H9 (cell line): Measurements from ENCODE around the gene MAN1B1. TPM values are rescaled to one million over a fixed set of nuclear protein-coding genes. Genes with fewer than 3 reads are reported as not detected.

ENCODE experiments used
- DNase-seq: peaks from one replicate; pipeline ENCODE4 v3.0.0-alpha.2; 2017
- H2AFZ ChIP-seq: one replicate; pipeline ENCODE4 v1.6.1; 2013; ENCODE audit warnings: mild to moderate bottlenecking, low read length, control low read depth, moderate library complexity
- H2AK5ac ChIP-seq: 2 replicates; pipeline ENCODE4 v1.6.1; 2013; ENCODE audit warnings: low read length, control low read depth, mixed read lengths; ENCODE audit not compliant: insufficient read length
- H2BK120ac ChIP-seq: one replicate; pipeline ENCODE4 v1.6.1; 2013; ENCODE audit warnings: low read depth, mild to moderate bottlenecking, low read length, control low read depth, inconsistent platforms; ENCODE audit not compliant: poor library complexity, severe bottlenecking
- H2BK12ac ChIP-seq: 2 replicates; pipeline ENCODE4 v1.6.1; 2013; ENCODE audit warnings: low read length, control low read depth, mixed read lengths, low read depth; ENCODE audit not compliant: insufficient read length
- H2BK15ac ChIP-seq: 2 replicates; pipeline ENCODE4 v1.6.1; 2013; ENCODE audit warnings: low read depth, low read length, control low read depth
- H2BK20ac ChIP-seq: one replicate; pipeline ENCODE4 v1.6.1; 2013; ENCODE audit warnings: low read depth, mild to moderate bottlenecking, low read length, control low read depth, inconsistent platforms; ENCODE audit not compliant: poor library complexity, severe bottlenecking
- H2BK5ac ChIP-seq: 2 replicates; pipeline ENCODE4 v1.6.1; 2013; ENCODE audit warnings: low read length, control low read depth, mixed read lengths; ENCODE audit not compliant: insufficient read length
- H3K14ac ChIP-seq: 2 replicates; pipeline ENCODE4 v1.6.1; 2013; ENCODE audit warnings: low read length, control low read depth; ENCODE audit not compliant: insufficient read depth
- H3K18ac ChIP-seq: 2 replicates; pipeline ENCODE4 v1.6.1; 2013; ENCODE audit warnings: low read depth, mild to moderate bottlenecking, mixed read lengths, low read length, control low read depth; ENCODE audit not compliant: insufficient read length
- H3K23ac ChIP-seq: 2 replicates; pipeline ENCODE4 v1.6.1; 2013; ENCODE audit warnings: low read length, control low read depth, mixed read lengths, low read depth; ENCODE audit not compliant: insufficient read length
- H3K23me2 ChIP-seq: 2 replicates; pipeline ENCODE4 v1.6.1; 2013; ENCODE audit warnings: low read depth, mild to moderate bottlenecking, mixed read lengths, low read length, control low read depth; ENCODE audit not compliant: insufficient read length, poor library complexity, severe bottlenecking
- H3K27ac ChIP-seq: 2 replicates; pipeline ENCODE4 v1.5.1; 2013; ENCODE audit warnings: low read length, control low read depth, mixed read lengths, low read depth; ENCODE audit not compliant: insufficient read length
- H3K27me3 ChIP-seq: 2 replicates; pipeline ENCODE4 v1.6.1; 2013; ENCODE audit warnings: low read length, control low read depth, inconsistent platforms; ENCODE audit not compliant: insufficient read depth
- H3K4ac ChIP-seq: 2 replicates; pipeline ENCODE4 v1.6.1; 2013; ENCODE audit warnings: low read depth, mild to moderate bottlenecking, control low read depth, inconsistent platforms, low read length, moderate library complexity
- H3K4me1 ChIP-seq: 2 replicates; pipeline ENCODE4 v1.6.1; 2013; ENCODE audit warnings: low read length, control low read depth, inconsistent platforms; ENCODE audit not compliant: insufficient read depth
- H3K4me2 ChIP-seq: 2 replicates; pipeline ENCODE4 v1.6.1; 2013; ENCODE audit warnings: low read length, control low read depth, mixed read lengths; ENCODE audit not compliant: insufficient read length, insufficient read depth
- H3K56ac ChIP-seq: 2 replicates; pipeline ENCODE4 v1.6.1; 2013; ENCODE audit warnings: low read depth, mild to moderate bottlenecking, mixed read lengths, low read length, control low read depth; ENCODE audit not compliant: insufficient read length
- H3K79me1 ChIP-seq: 2 replicates; pipeline ENCODE4 v1.6.1; 2013; ENCODE audit warnings: low read depth, mild to moderate bottlenecking, moderate library complexity, low read length, control low read depth, inconsistent platforms; ENCODE audit not compliant: insufficient read depth, poor library complexity, severe bottlenecking
- H3K79me2 ChIP-seq: 2 replicates; pipeline ENCODE4 v1.6.1; 2013; ENCODE audit warnings: low read length, control low read depth, inconsistent platforms; ENCODE audit not compliant: insufficient read depth
- H3K9ac ChIP-seq: 2 replicates; pipeline ENCODE4 v1.6.1; 2013; ENCODE audit warnings: low read length, control low read depth, mixed read lengths; ENCODE audit not compliant: insufficient read length; ENCODE audit errors: extremely low read depth
- H3K9me3 ChIP-seq: one replicate; pipeline ENCODE4 v1.6.1; 2013; ENCODE audit warnings: low read depth, low read length, inconsistent platforms; ENCODE audit not compliant: control insufficient read depth
- H3T11ph ChIP-seq: one replicate; pipeline ENCODE4 v1.6.1; 2013; ENCODE audit warnings: mild to moderate bottlenecking, low read length, control low read depth, inconsistent platforms
- H4K20me1 ChIP-seq: one replicate; pipeline ENCODE4 v1.6.1; 2013; ENCODE audit not compliant: control insufficient read depth, insufficient read length, insufficient read depth
- H4K5ac ChIP-seq: 2 replicates; pipeline ENCODE4 v1.6.1; 2013; ENCODE audit warnings: low read depth, mild to moderate bottlenecking, mixed read lengths, low read length, control low read depth; ENCODE audit not compliant: insufficient read length
- H4K8ac ChIP-seq: replicated peaks from 2 replicates; pipeline ENCODE4 v1.6.1; 2013; ENCODE audit warnings: low read length, control low read depth, mixed read lengths, low read depth; ENCODE audit not compliant: insufficient read length
- H4K91ac ChIP-seq: 2 replicates; pipeline ENCODE4 v1.6.1; 2013; ENCODE audit warnings: low read depth, mild to moderate bottlenecking, moderate library complexity, mixed read lengths, low read length, control low read depth; ENCODE audit not compliant: insufficient read length
- H3K27ac Mint-ChIP-seq, 3 experiments: 2 replicates in 2 of 3; 3 replicates in 1 of 3; pipeline ENCODE4 v1.8.0; 2020 to 2021; ENCODE audit warnings: mixed read lengths in 3 of 3, mild to moderate bottlenecking in 1 of 3, moderate library complexity in 1 of 3
- H3K27me3 Mint-ChIP-seq: 2 replicates; pipeline ENCODE4 v1.8.0; 2021; ENCODE audit warnings: low read depth, mild to moderate bottlenecking, moderate library complexity, mixed read lengths
- H3K36me3 Mint-ChIP-seq, 3 experiments: 2 replicates in 2 of 3; 3 replicates in 1 of 3; pipeline ENCODE4 v1.8.0; 2020 to 2021; ENCODE audit warnings: low read depth in 3 of 3, mixed read lengths in 3 of 3; ENCODE audit not compliant: insufficient read depth in 1 of 3
- H3K4me1 Mint-ChIP-seq, 2 experiments: 2 replicates each; pipeline ENCODE4 v1.8.0; 2020; ENCODE audit warnings: mixed read lengths in 2 of 2
- H3K4me3 Mint-ChIP-seq, 2 experiments: 2 replicates in 1 of 2; 3 replicates in 1 of 2; pipeline ENCODE4 v1.8.0; 2020 to 2021; ENCODE audit warnings: mild to moderate bottlenecking in 2 of 2, mixed read lengths in 2 of 2, moderate library complexity in 1 of 2
- H3K9me3 Mint-ChIP-seq, 2 experiments: 2 replicates in 1 of 2; 3 replicates in 1 of 2; pipeline ENCODE4 v1.8.0; 2020; ENCODE audit warnings: mild to moderate bottlenecking in 2 of 2, mixed read lengths in 2 of 2, moderate library complexity in 1 of 2
- WGBS: extraction: QIAGEN DNeasy Blood & Tissue Kit; methylation state at CpG from one replicate; pipeline ENCODE4 v1.1.7; 2013; ENCODE audit warnings: missing lambda C conversion rate, low lambda C conversion rate, mixed read lengths; ENCODE audit not compliant: insufficient read length; ENCODE audit errors: extremely low coverage; 5-methylcytosine and 5-hydroxymethylcytosine counted together
- total RNA-seq: library from RNA; stranded (reverse); gene quantifications from 2 replicates; pipeline ENCODE4 v1.2.1, GENCODE V29; 2021
- TF ChIP-seq, protein P1 (sequence below): fragments of 200-600 bp; sonication (generic); conservative IDR thresholded peaks from 3 replicates; pipeline ENCODE4 v1.8.0; 2021; ENCODE audit warnings: antibody characterized with exemption, mild to moderate bottlenecking

MAN1B1 gene
- total RNA-seq, 1 experiment from 2014 or later: 34.9 TPM

DNA sequence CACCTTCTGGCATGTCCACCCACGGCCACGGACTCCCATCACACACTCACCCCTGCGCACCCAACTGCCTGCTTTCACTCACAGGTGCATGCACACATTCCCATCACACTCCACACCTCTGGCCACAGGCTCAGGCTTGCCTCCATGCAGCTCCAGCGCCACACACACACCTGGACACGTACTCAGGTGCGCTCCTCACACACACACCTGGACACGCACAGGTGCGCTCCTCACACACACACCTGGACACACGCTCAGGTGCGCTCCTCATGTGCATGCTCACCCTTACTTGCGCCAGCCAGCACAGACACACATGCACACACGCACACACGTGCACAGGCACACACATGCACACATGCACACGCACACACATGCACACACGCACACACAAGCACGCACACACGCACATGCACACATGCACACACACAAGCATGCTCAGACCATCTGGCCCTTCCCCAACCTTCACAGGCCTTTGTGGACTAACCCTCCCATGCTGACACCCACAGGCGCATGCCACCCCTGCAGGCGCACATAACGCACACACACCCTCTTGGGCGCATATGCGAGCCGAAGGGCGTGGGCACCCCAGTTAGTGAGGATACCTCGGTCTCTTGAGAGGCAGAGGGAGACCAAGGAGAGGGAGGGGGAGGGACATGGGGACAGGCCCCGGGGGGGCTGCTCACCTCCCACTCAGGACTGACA, 60.5 kb downstream of the MAN1B1 start:
- Histone ChIP-seq H4K5ac (no peak overlapping the region), H3K14ac (no peak overlapping the region), H4K20me1 (no peaks in the 10 kb centered on the region), H3K27me3 (no peaks in the 10 kb centered on the region; the same call in 1 of the 2 replicates), H3T11ph (no peak overlapping the region), H2BK120ac (no peak overlapping the region), H3K18ac (no peak overlapping the region), H3K56ac (no peak overlapping the region), H2AK5ac (no peak overlapping the region), H2BK20ac (no peak overlapping the region), H2AFZ (no peak overlapping the region), H3K23ac (no peak overlapping the region), H2BK12ac (no peak overlapping the region), H3K23me2 (no peaks in the 10 kb centered on the region), H3K4ac (no peak overlapping the region), H3K79me2 (no peaks in the 10 kb centered on the region), H3K79me1 (no peaks in the 10 kb centered on the region), H3K9ac (no peak overlapping the region), H2BK5ac (no peak overlapping the region), H4K8ac (no peak overlapping the region), H3K4me1 (no peaks in the 10 kb centered on the region; the same call in 1 of the 2 replicates), H3K4me2 (no peak overlapping the region), H4K91ac (no peak overlapping the region), H3K27ac (no peak overlapping the region), H3K9me3 (no peaks in the 10 kb centered on the region), H2BK15ac (no peak overlapping the region)
- no CpG with 5 or more reads among the region's 26 CpGs for WGBS
- TF ChIP-seq, protein P1, sequence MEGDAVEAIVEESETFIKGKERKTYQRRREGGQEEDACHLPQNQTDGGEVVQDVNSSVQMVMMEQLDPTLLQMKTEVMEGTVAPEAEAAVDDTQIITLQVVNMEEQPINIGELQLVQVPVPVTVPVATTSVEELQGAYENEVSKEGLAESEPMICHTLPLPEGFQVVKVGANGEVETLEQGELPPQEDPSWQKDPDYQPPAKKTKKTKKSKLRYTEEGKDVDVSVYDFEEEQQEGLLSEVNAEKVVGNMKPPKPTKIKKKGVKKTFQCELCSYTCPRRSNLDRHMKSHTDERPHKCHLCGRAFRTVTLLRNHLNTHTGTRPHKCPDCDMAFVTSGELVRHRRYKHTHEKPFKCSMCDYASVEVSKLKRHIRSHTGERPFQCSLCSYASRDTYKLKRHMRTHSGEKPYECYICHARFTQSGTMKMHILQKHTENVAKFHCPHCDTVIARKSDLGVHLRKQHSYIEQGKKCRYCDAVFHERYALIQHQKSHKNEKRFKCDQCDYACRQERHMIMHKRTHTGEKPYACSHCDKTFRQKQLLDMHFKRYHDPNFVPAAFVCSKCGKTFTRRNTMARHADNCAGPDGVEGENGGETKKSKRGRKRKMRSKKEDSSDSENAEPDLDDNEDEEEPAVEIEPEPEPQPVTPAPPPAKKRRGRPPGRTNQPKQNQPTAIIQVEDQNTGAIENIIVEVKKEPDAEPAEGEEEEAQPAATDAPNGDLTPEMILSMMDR: no peak
- no peaks in the 10 kb centered on the region; a peak in 2 of 5 replicates for H3K9me3 Mint-ChIP-seq
- H3K27me3 Mint-ChIP-seq: peaks cover 50% of the 10 kb centered on the region
- no peak for DNase-seq
- peaks cover 0 to 11% of the 10 kb centered on the region in 2 experiments; a peak in 2 of 4 replicates for H3K4me1 Mint-ChIP-seq
- H3K36me3 Mint-ChIP-seq: no peaks in the 10 kb centered on the region
- H3K4me3 Mint-ChIP-seq: peak overlapping the region in 1 of 2 experiments; percentile 16; a peak in 1 of 5 replicates
- peak overlapping the region in 1 of 3 experiments; percentile 12; a peak in 2 of 7 replicates for H3K27ac Mint-ChIP-seq
